GM20000 (cell line): ENCODE results near the gene BAG1.

ENCODE experiments used
- DNase-seq: peaks from one replicate; pipeline ENCODE4 v3.0.0; 2012; ENCODE audit warnings: low spot score
- TF ChIP-seq, protein P1 (sequence below): IDR thresholded peaks from 2 replicates; pipeline ENCODE4 v1.5.1; 2012; ENCODE audit warnings: mild to moderate bottlenecking, control low read depth; ENCODE audit errors: extremely low read depth, missing control alignments

Gene BAG1

GRCh38 chr9:33277484-33277883 is 13.0 kb upstream of the BAG1 start:
- DNase-seq = no peak
- TF ChIP-seq, protein P1, sequence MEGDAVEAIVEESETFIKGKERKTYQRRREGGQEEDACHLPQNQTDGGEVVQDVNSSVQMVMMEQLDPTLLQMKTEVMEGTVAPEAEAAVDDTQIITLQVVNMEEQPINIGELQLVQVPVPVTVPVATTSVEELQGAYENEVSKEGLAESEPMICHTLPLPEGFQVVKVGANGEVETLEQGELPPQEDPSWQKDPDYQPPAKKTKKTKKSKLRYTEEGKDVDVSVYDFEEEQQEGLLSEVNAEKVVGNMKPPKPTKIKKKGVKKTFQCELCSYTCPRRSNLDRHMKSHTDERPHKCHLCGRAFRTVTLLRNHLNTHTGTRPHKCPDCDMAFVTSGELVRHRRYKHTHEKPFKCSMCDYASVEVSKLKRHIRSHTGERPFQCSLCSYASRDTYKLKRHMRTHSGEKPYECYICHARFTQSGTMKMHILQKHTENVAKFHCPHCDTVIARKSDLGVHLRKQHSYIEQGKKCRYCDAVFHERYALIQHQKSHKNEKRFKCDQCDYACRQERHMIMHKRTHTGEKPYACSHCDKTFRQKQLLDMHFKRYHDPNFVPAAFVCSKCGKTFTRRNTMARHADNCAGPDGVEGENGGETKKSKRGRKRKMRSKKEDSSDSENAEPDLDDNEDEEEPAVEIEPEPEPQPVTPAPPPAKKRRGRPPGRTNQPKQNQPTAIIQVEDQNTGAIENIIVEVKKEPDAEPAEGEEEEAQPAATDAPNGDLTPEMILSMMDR = no peak

GRCh38 chr9:33273972-33274328 is 9.4 kb upstream of the BAG1 start:
- TF ChIP-seq, protein P1 = no peak
- DNase-seq = no peak

DNA sequence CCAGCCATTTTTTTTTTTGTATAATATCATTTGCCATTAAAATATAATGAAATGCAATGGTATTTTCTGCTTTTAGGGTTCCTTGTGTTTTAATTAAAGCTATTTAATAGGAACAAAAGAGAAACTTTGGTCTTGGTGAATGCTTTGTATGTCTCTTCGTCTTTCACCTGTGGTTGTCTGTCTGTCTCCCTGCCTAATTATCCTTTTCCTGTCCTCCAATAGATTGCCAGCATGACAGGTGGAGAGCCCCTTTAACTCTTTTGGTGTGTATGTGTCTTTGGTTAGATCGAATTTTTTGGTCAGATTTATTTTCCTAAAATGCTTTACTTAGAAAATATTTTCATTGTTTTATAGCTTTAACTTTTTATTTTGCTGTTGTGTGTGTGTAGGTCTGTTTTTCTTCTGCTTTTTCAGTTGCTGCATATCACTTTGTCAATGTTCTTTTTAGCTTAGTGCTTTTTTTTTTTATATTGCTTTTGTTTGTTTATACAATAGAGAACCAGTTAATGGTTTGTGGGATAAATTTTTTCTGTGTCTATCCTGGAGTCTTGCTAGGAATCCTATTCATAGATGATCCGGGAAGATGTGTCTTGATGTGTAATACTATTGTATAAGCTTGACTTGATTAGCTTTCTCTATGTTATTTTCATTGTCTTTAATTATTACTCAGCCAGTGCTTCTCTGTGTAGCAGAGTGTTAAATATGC is 8.9 kb upstream of the BAG1 start:
- no peak for DNase-seq
- TF ChIP-seq, protein P1 = no peak

DNA sequence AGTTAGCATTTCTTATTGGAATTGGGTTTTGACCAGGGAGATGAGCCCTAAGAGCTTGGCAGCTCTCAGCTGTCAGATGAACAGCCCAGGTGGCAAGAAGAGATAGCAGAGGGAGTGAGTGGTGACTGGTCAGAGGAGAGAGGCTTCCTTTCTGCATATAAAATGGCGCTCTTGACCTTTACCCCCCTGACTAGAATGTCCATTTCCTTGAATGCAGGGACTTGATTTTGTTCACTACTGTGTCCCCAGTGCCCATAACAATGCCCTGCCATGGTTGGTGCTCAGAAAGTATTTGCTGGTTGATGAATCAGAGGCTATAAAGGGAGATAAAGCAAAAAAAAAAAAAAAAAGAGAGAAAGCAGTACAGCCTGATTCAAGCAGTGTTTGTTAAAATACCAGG is 7.6 kb upstream of the BAG1 start:
- TF ChIP-seq, protein P1 = no peak
- no peak for DNase-seq

- TF ChIP-seq, protein P1 = no peak
- no peak for DNase-seq
Observed at GRCh38 chr9:33270146-33270545, 5.6 kb upstream of the BAG1 start.

GRCh38 chr9:33267151-33267767 is 2.8 kb upstream of the BAG1 start:
- DNase-seq = no peak
- TF ChIP-seq, protein P1 = no peak

GRCh38 chr9:33265211-33265865 is 830 bp upstream of the BAG1 start:
- no peak for DNase-seq

More at GRCh38 chr9:33265211-33265865, 830 bp upstream of the BAG1 start:
- TF ChIP-seq, protein P1 = no peak
